Loucy (cell line): ENCODE measurements around the gene GPC3.

Source experiments
- EZH2phosphoT487 ChIP-seq: fragments of 200-600 bp; IDR thresholded peaks from 2 replicates; pipeline ENCODE4 v1.6.1; 2018; ENCODE audit warnings: antibody characterized with exemption, mild to moderate bottlenecking, moderate library complexity, borderline replicate concordance
- TF ChIP-seq, protein P1 (sequence below): fragments of 200-600 bp; sonication (generic); conservative IDR thresholded peaks from 2 replicates; pipeline ENCODE4 v1.5.1; 2014; ENCODE audit warnings: mild to moderate bottlenecking, antibody characterized with exemption, low read length

DNA sequence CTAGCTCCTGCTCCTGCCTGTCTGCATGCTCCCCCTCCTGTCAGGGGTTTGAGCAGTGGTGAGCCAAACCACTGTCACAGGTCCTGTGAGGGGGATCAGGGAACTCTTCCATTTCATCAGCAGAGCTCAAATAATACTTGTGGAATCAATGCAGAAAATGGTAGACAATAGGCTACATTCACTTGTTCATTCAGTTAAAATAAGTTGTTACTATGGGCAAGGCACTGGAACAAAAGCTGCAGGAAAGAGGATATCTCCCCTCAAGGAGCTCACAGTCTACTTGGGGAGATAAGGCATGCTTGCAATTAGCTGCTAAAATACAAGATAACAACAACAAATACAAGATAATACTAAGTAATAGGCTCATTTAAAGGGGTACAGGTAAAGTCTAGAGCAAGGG lies 117.1 kb downstream of the GPC3 start:
- TF ChIP-seq, protein P1, sequence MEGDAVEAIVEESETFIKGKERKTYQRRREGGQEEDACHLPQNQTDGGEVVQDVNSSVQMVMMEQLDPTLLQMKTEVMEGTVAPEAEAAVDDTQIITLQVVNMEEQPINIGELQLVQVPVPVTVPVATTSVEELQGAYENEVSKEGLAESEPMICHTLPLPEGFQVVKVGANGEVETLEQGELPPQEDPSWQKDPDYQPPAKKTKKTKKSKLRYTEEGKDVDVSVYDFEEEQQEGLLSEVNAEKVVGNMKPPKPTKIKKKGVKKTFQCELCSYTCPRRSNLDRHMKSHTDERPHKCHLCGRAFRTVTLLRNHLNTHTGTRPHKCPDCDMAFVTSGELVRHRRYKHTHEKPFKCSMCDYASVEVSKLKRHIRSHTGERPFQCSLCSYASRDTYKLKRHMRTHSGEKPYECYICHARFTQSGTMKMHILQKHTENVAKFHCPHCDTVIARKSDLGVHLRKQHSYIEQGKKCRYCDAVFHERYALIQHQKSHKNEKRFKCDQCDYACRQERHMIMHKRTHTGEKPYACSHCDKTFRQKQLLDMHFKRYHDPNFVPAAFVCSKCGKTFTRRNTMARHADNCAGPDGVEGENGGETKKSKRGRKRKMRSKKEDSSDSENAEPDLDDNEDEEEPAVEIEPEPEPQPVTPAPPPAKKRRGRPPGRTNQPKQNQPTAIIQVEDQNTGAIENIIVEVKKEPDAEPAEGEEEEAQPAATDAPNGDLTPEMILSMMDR, result no peak
- no peak for TF ChIP-seq EZH2phosphoT487
